Body of pancreas (tissue), 4 donors: ENCODE data around the gene IFT80. TPM values are rescaled to one million over a fixed set of nuclear protein-coding genes. Genes with fewer than 3 reads are reported as not detected.
A peak's percentile ranks its signal among the peaks of the same experiment; 100 is the strongest.
"Not testable (repeated sequence)": the region's sequence is repeated elsewhere in the genome, so short reads cannot be mapped to it uniquely, and the experiment has no call there.

Experiments used
- ATAC-seq: fragments of 150-250 bp; one replicate; pipeline ENCODE4 v1.9.1; 2016
- DNase-seq, 4 donors: peaks; one replicate each; pipeline ENCODE4 v3.0.0-alpha.2; 2019
- H3K27ac ChIP-seq, 4 donors: fragments of 200-600 bp; sonication (generic); 1 replicate in 3 of 4; 2 replicates in 1 of 4; pipeline versions ENCODE4 v1.5.1 to v1.6.1; 2016 to 2019; ENCODE audit warnings: mild to moderate bottlenecking in 1 of 4, mixed read lengths in 1 of 4, moderate library complexity in 1 of 4
- H3K27me3 ChIP-seq, 2 donors: fragments of 200-600 bp; sonication (generic); one replicate each; pipeline ENCODE4 v1.6.0; 2016; ENCODE audit warnings: mild to moderate bottlenecking in 1 of 2
- H3K36me3 ChIP-seq, 2 donors: fragments of 200-600 bp; sonication (generic); replicated peaks in 1 of 2; 2 replicates each; pipeline ENCODE4 v1.5.1; 2016; ENCODE audit warnings: low read depth in 2 of 2; ENCODE audit not compliant: insufficient read depth in 1 of 2
- H3K4me1 ChIP-seq: fragments of 200-600 bp; sonication (generic); one replicate; pipeline ENCODE4 v1.6.0; 2016
- H3K4me3 ChIP-seq, 2 donors: fragments of 200-600 bp; sonication (generic); 1 replicate in 1 of 2; 2 replicates in 1 of 2; pipeline ENCODE4 v1.5.1; 2016 to 2019
- H3K9me3 ChIP-seq, 3 donors: fragments of 200-600 bp; sonication (generic); 1 replicate in 2 of 3; 2 replicates in 1 of 3; pipeline ENCODE4 v1.5.1; 2016
- POLR2A ChIP-seq, 3 donors: fragments of 450-650 bp; IDR thresholded peaks; one replicate each; pipeline ENCODE4 v1.6.1; 2016; ENCODE audit warnings: antibody characterized with exemption in 3 of 3, mild to moderate bottlenecking in 2 of 3
- WGBS, 2 donors: methylation state at CpG; one replicate each; pipeline ENCODE4 v1.1.5; 2017; 5-methylcytosine and 5-hydroxymethylcytosine counted together
- intact Hi-C: fragments of 100-400 bp; cut with DNase I; formaldehyde crosslinking; loops from one replicate; pipeline ENCODE4 v1.15.1; 2023
- total RNA-seq, 2 donors: library from RNA; depleted of rRNA; stranded (reverse); fragments of >200 nt; gene quantifications; one replicate each; pipeline ENCODE4 v1.1.0, GENCODE V29; 2016
- TF ChIP-seq, protein P1 (sequence below), 7 experiments: fragments of 450-650 bp in 4 of 7; fragments of 200-600 bp in 3 of 7; sonication (generic) in 3 of 7; IDR thresholded peaks; one replicate each; pipeline ENCODE4 v1.5.1; 2016 to 2019; ENCODE audit warnings: antibody characterized with exemption in 7 of 7

The IFT80 gene
- total RNA-seq, 2 donors from 2014 or later, result 15.5 to 31.6 TPM

- Histone ChIP-seq H3K27ac (peak overlapping the region in 1 of 4 donors; percentile 53), H3K9me3 (no peaks in the 10 kb centered on the region), H3K4me1 (peaks cover 6% of the 10 kb centered on the region), H3K36me3 (no peaks in the 10 kb centered on the region), H3K27me3 (no peaks in the 10 kb centered on the region), H3K4me3 (no peak overlapping the region)
- ATAC-seq, result no peak
- 71 to 72% methylated on average over 3 of the region's 3 CpGs for WGBS, 2 donors
- TF ChIP-seq POLR2A (IDR thresholded peaks at IDR 0.05), result no peak
- TF ChIP-seq, protein P1, sequence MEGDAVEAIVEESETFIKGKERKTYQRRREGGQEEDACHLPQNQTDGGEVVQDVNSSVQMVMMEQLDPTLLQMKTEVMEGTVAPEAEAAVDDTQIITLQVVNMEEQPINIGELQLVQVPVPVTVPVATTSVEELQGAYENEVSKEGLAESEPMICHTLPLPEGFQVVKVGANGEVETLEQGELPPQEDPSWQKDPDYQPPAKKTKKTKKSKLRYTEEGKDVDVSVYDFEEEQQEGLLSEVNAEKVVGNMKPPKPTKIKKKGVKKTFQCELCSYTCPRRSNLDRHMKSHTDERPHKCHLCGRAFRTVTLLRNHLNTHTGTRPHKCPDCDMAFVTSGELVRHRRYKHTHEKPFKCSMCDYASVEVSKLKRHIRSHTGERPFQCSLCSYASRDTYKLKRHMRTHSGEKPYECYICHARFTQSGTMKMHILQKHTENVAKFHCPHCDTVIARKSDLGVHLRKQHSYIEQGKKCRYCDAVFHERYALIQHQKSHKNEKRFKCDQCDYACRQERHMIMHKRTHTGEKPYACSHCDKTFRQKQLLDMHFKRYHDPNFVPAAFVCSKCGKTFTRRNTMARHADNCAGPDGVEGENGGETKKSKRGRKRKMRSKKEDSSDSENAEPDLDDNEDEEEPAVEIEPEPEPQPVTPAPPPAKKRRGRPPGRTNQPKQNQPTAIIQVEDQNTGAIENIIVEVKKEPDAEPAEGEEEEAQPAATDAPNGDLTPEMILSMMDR (IDR thresholded peaks at IDR 0.05), result no peak
- DNase-seq, result no peak
- intact Hi-C loops, result no loop called here
Observed at GRCh38 chr3:160331127-160331937, 67.7 kb downstream of the IFT80 start.

DNA sequence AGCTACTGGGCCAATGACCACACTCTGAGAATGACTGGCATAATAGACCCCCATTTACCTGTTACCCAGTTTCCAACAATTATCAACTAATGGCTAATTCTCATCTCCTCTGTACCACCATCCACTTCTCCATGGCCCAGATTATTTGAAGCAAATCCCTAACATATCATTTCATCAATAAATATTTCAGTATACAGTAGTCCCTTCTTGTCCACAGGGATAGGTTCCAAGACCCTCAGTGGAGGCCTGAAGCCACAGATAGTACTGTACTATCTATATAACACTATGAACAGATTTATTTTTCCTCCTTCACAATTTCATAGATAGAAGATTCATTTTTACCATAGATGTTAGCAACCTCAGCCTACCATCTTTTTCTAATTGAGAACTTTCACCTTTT is 68.3 kb downstream of the IFT80 start:
- intact Hi-C loops, result no loop called here
- no peaks in the 10 kb centered on the region for H3K9me3 ChIP-seq

GRCh38 chr3:160330109-160330508 is 68.9 kb downstream of the IFT80 start:
- peak in 1 of 4 donors; percentile 4 for DNase-seq
- H3K27me3 ChIP-seq, result no peaks in the 10 kb centered on the region
- H3K9me3 ChIP-seq, result no peaks in the 10 kb centered on the region
- peak; percentile 81 for ATAC-seq
- WGBS, 2 donors, result 62 to 79% methylated on average over 1 of the region's 1 CpG
- peaks cover 6% of the 10 kb centered on the region for H3K4me1 ChIP-seq
- H3K36me3 ChIP-seq, result no peaks in the 10 kb centered on the region
- H3K27ac ChIP-seq, result peak overlapping the region in 2 of 4 donors; percentile 17 to 53
- TF ChIP-seq, protein P1 (IDR thresholded peaks at IDR 0.05), result no peak
- no peak for TF ChIP-seq POLR2A (IDR thresholded peaks at IDR 0.05)
- no peak overlapping the region for H3K4me3 ChIP-seq
- intact Hi-C loops, result no loop called here

More for the DNA sequence above, 68.3 kb downstream of the IFT80 start:
- Histone ChIP-seq H3K36me3 (no peaks in the 10 kb centered on the region), H3K27me3 (no peaks in the 10 kb centered on the region), H3K27ac (peak overlapping the region in 3 of 4 donors; percentile 2 to 53 (median 17)), H3K4me3 (no peak overlapping the region), H3K4me1 (peaks cover 6% of the 10 kb centered on the region)
- no peak for TF ChIP-seq POLR2A (IDR thresholded peaks at IDR 0.05)
- TF ChIP-seq, protein P1 (IDR thresholded peaks at IDR 0.05), result no peak
- ATAC-seq, result no peak
- no peak for DNase-seq

DNA sequence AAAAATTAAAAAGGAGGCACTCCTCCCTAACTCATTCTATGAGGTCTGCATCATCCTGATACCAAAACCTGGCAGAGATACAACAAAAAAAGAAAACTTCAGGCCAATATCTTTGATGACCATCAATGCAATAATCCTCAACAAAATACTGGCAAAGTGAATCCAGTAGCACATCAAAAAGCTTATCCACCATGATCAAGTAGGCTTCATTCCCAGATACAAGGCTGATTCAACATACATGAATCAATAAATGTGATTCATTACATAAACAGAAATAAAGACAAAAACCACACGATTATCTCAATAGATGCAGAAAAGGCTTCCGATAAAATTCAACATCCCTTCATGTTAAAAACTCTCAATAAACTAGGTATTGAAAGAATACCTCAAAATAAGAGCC is 72.7 kb downstream of the IFT80 start:
- H3K27me3 ChIP-seq, ATAC-seq, DNase-seq, H3K9me3 ChIP-seq, H3K36me3 ChIP-seq, H3K4me1 ChIP-seq, intact Hi-C loops, H3K27ac ChIP-seq, H3K4me3 ChIP-seq: not testable (repeated sequence)
- WGBS, 2 donors, result 75 to 76% methylated on average over 2 of the region's 2 CpGs

GRCh38 chr3:160321821-160322220 is 77.2 kb downstream of the IFT80 start:
- WGBS, 2 donors, result 90% methylated on average over 1 of the region's 1 CpG; no CpG with 5 or more reads in 1 of the 2 donors
- H3K9me3 ChIP-seq, H3K27me3 ChIP-seq, H3K4me3 ChIP-seq, DNase-seq, H3K4me1 ChIP-seq, ATAC-seq, H3K36me3 ChIP-seq, intact Hi-C loops, H3K27ac ChIP-seq: not testable (repeated sequence)

- ATAC-seq, result no peak
- H3K9me3 ChIP-seq, result no peaks in the 10 kb centered on the region
Observed at GRCh38 chr3:160319322-160319721, 79.7 kb downstream of the IFT80 start.

More at GRCh38 chr3:160319322-160319721, 79.7 kb downstream of the IFT80 start:
- H3K4me3 ChIP-seq, result no peak overlapping the region
- H3K27ac ChIP-seq, result no peak overlapping the region
- intact Hi-C loops, result no loop called here
- H3K4me1 ChIP-seq, result no peaks in the 10 kb centered on the region
- H3K27me3 ChIP-seq, result no peaks in the 10 kb centered on the region
- TF ChIP-seq, protein P1 (IDR thresholded peaks at IDR 0.05), result no peak
- no peak for TF ChIP-seq POLR2A (IDR thresholded peaks at IDR 0.05)
- no peaks in the 10 kb centered on the region for H3K36me3 ChIP-seq
- DNase-seq, result no peak
